Muscle of back (tissue), 13 donors: Measurements from ENCODE around the gene TBC1D3B. TPM values are rescaled to one million over a fixed set of nuclear protein-coding genes. Genes with fewer than 3 reads are reported as not detected.
"Not testable (repeated sequence)": the region's sequence is repeated elsewhere in the genome, so short reads cannot be mapped to it uniquely, and the experiment has no call there.

Experiments used
- DNase-seq, 3 donors: peaks; one replicate each; pipeline versions ENCODE4 v3.0.0 to v3.0.0-alpha.2; 2013
- long read RNA-seq, 9 donors: transcript quantifications; one replicate each; lab custom pipeline, GENCODE V29; 2026
- polyA plus RNA-seq, 10 donors: library from polyadenylated mRNA; unstranded; fragments of 120-200 nt; gene quantifications; one replicate each; pipeline ENCODE4 v1.2.1, GENCODE V29; 2013; ENCODE audit not compliant: insufficient read length in 10 of 10

TBC1D3B gene
- 10 to 100 TPM in 3 of 10 donors, 1 to 10 TPM in 7; 2.9 to 16.2 (median 7.5) TPM for polyA plus RNA-seq
- long read RNA-seq, donor 1, result 0 reads
- long read RNA-seq, donor 2, result 0 reads
- long read RNA-seq, donor 3, result 0 reads
- long read RNA-seq, donor 4, result 0 reads
- long read RNA-seq, donor 5, result 0 reads
- long read RNA-seq, donor 6, result 0 reads
- long read RNA-seq, donor 7, result 0 reads
- long read RNA-seq, donor 8, result 0 reads
- long read RNA-seq, donor 9, result 0 reads

DNA sequence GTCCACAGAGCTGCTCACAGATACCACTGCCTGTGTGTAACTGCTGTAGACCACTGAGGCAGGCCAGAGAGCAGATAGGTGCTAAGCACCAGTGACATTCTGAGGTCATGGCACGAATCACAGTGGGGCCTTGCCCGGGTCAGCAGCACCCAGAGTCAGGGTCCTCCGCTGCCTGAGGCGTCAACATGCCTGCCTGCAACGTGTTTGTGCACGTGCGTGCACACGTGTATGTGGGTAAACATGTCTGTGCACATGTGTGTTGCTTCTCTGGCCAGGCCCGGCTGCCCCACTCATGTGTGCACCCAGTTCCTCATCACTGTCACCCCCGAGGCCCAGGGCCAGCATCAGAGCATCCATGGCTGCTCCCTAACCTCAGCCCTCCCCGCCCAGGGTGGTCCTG, at the start of gene TBC1D3B:
Gene TBC1D3B (minus strand): TSS at position 101 of the 400 bp plus-strand sequence. CDS start 1,586 bp downstream, outside the sequence.
- not testable (repeated sequence) for DNase-seq

- not testable (repeated sequence) for DNase-seq
Measured at GRCh38 chr17:36222967-36223366, 46.5 kb upstream of the TBC1D3B start.

- not testable (repeated sequence) for DNase-seq
Measured at GRCh38 chr17:36221581-36222100, 45.2 kb upstream of the TBC1D3B start.

GRCh38 chr17:36220737-36221580, 44.5 kb upstream of the TBC1D3B start:
- DNase-seq, result not testable (repeated sequence)

DNA sequence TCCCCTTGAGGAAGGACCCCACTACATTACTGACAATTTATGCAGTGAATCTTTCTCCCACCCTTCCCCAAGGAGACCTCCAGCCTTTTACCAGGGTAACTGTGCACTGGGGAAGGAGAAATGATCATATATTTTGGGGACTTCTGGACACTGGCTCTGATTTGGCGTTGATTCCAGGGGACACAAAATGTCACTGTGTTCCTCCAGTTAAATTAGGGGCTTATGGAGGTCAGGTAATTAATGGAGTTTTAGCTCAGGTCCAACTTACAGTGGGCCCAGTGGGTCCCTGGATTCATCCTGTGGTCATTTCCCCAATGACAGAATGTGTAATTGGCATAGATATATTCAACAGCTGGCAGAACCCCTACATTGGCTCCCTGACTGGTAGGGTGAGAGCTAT, 43.1 kb upstream of the TBC1D3B start:
- not testable (repeated sequence) for DNase-seq

GRCh38 chr17:36215406-36216308, 39.2 kb upstream of the TBC1D3B start:
- DNase-seq, result not testable (repeated sequence)

- DNase-seq, result no peak
Measured at GRCh38 chr17:36214918-36215317, 38.5 kb upstream of the TBC1D3B start.

DNA sequence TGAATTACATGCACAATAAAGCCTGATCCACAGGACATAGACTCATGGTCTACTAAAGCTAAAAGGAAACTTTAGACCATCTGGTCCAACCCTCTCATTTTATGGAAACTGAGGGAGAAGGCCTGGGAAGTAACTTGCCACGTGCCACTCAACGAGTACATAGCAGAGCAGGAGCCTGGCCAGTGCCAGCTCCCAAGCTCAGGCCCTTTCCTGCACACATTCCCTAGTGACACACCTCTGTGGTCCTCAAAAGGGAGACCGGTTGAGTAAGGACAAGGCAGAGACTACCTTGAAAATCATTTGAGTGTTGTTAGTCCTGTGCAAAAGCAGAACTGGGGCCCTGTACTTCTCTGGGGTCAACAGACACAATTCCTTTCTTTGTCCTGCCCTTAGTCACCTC, 37.3 kb upstream of the TBC1D3B start:
- no peak for DNase-seq

- DNase-seq, result no peak
Measured at GRCh38 chr17:36212966-36213365, 36.5 kb upstream of the TBC1D3B start.

- no peak for DNase-seq
Measured at GRCh38 chr17:36212272-36212605, 35.8 kb upstream of the TBC1D3B start.

DNA sequence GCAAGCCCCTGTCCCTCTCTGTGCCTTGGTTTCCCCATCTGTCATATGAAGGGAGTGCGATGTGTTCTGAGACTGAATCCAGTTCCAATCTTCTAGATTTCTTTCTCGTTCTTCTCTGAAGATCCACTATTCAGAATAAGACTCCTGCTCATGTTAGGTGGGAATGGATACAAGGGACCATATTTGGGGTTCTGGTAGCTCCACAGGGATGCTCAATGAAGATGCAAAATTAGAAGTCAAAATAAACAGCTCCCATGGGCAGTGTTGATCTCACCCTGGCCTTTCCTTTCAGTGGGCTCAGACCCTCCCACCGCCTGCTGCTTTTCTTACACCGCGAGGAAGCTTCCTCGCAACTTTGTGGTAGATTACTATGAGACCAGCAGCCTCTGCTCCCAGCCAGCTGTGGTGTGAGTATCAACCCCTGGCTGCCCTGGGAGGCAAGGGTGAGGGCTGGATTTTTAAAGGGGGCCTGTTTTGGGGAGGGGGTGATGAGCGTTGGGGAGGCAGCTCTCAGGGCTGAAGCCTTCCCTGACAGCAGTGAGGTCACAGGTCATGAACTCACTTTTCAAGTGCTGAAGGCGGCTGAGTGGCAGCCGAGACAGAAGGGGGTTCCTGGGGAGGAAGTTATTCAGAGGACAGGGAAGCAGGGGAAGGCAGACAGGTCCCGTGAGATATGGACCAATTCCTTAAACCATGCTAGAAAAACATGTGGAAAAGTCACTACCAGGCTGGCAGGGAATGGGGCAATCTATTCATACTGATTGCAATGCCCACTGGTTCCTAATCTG, 35.2 kb upstream of the TBC1D3B start:
- DNase-seq, result not testable (repeated sequence)

- not testable (repeated sequence) for DNase-seq
Measured at GRCh38 chr17:36210439-36211211, 34.2 kb upstream of the TBC1D3B start, which contains the start of gene CCL4L2. TSS of gene CCL4L2 (plus strand) at chr17:36211063.

DNA sequence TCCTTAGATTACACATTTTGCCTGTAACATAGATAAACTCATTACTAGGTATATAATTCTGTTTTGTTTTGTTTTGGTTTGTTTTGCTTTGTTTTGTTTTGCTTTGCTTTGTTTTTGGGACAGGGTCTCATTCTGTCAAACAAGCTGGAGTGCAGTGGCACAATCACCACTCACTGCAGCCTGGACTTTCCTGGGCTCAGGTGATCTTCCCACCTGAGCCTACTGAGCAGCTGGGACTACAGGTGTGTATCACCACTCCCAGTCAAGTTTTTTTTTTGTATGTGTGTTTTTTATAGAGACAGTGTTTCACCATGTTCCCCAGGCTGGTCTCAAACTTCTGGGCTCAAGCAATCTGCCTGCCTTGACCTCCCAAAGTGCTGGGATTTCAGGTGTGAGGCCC, 33.1 kb upstream of the TBC1D3B start:
- no peak for DNase-seq

DNA sequence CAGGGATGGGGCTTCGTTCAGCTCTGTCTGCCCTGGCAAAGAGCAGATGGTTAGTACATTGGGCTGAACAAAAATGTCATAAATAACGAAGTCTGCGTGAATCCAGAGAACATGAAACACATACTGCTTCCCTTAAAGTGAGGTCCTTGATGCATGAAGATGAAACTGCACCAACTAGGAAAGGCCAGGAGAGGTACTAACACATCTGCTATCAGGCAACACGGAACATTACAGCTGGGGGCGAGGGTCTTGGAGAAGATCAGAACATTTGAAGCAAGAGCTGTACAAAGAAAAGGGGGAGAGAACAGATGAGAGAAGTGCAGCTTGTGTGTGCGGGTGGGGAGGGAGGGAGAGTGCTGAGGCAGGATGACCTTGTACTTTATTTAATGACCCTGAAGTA, 30.9 kb upstream of the TBC1D3B start:
- DNase-seq, result not testable (repeated sequence)

- not testable (repeated sequence) for DNase-seq
Measured at GRCh38 chr17:36206486-36206821, 30.0 kb upstream of the TBC1D3B start.

DNA sequence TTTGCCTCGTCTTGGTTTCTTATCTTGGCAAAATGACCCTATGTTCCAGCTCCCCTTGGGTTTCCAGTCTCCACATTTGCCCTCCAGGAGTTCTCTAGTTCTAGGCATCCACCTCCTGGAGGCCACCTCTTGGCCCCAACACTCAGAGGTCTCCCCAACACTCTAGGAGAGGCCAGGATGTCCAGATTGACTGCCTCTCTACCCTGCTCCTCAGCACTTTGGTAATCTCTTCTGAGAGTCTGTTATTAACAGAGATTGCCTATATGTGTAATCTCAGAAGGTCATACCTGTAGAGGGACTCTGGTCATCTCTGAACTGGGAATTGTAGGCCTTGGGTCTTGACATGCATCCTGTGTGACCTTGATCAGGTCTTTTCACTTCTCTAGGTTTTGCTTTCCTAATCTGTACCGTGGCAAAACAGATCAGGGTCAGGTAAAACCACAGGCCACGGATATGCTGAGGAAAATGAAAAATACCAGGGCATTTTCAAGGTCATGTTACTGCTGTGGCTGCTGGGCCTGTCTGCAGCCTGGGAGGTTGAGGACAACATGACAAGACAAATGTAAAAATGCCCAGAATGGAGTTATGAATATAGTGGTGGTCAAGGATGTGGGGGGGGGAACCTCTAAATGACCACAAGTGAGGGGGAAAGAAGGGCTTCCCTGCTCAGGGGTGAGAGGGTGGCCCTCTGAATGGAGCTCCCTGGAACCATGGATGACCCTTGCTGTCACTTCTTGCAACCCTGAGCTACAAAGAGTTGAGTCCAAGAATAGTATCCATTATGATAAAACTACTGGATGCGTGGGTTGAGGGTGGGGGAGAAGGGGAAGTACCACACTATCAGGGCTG, 29.4 kb upstream of the TBC1D3B start:
- no peak for DNase-seq

DNA sequence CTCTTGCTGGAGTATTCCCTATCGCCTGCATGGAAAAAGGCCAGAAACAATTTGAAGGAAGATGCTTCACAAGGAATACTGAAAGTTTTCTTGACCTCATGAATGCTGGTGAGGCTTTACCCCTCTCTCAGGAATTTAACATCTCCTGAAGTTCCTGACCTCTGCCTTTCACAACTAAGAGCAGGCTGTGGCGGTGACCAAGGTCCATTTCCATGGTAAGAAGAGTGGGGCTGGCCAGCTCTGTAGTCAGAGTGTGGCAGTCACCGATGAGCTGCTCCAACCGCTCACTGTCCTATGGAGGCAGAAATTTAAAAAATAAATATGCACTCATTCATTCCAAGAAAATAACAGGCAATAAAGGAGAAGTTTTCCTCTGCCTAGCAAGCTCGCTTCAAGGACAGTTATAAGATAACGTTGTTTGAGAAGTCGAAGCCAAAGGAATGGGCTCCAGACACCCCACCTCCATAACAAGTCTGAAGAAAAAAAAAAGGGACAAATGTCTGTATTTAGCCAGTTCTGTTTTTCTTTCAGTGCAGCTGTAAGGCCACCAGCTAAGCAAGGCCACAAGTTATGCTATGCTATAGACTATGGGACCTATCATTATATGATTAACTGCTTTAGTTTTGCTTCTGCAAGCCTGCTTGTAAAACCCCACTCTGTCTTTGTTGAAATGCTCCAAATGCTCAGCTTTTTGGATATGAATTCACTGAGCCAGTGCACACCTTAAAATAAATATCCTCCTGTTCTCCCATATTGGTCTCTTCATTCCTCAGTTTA, 28.5 kb upstream of the TBC1D3B start:
- no peak for DNase-seq

- no peak for DNase-seq
Measured at GRCh38 chr17:36203335-36203734, 26.9 kb upstream of the TBC1D3B start.
